Measurements from ENCODE around the gene NPAS2. TPM values are rescaled to one million over a fixed set of nuclear protein-coding genes. Genes with fewer than 3 reads are reported as not detected.

The NPAS2 gene
- total RNA-seq, 6 donors from 2014 or later = 13.8 to 52.5 (median 23.0) TPM

- DNase-seq = no peak
- Histone ChIP-seq H3K4me3 (no peak overlapping the region), H3K4me1 (peaks cover 0 to 10% (median 7%) of the 10 kb centered on the region in 4 donors), H3K36me3 (no peaks in the 10 kb centered on the region), H3K9me3 (no peaks in the 10 kb centered on the region), H3K27ac (no peak overlapping the region), H3K27me3 (no peaks in the 10 kb centered on the region)
- no peak for ATAC-seq (ENCODE audit: low FRiP score in 2 of 2)
- WGBS, 2 donors = 80 to 93% methylated on average over 4 of the region's 5 CpGs
- TF ChIP-seq, protein P1, sequence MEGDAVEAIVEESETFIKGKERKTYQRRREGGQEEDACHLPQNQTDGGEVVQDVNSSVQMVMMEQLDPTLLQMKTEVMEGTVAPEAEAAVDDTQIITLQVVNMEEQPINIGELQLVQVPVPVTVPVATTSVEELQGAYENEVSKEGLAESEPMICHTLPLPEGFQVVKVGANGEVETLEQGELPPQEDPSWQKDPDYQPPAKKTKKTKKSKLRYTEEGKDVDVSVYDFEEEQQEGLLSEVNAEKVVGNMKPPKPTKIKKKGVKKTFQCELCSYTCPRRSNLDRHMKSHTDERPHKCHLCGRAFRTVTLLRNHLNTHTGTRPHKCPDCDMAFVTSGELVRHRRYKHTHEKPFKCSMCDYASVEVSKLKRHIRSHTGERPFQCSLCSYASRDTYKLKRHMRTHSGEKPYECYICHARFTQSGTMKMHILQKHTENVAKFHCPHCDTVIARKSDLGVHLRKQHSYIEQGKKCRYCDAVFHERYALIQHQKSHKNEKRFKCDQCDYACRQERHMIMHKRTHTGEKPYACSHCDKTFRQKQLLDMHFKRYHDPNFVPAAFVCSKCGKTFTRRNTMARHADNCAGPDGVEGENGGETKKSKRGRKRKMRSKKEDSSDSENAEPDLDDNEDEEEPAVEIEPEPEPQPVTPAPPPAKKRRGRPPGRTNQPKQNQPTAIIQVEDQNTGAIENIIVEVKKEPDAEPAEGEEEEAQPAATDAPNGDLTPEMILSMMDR (IDR thresholded peaks at IDR 0.05) = no peak
- TF ChIP-seq EP300 (IDR thresholded peaks at IDR 0.05) = no peak
- TF ChIP-seq POLR2AphosphoS5 (IDR thresholded peaks at IDR 0.05) = no peak
These were observed 57.6 kb downstream of the NPAS2 start for GRCh38 chr2:100877555-100877954.

DNA sequence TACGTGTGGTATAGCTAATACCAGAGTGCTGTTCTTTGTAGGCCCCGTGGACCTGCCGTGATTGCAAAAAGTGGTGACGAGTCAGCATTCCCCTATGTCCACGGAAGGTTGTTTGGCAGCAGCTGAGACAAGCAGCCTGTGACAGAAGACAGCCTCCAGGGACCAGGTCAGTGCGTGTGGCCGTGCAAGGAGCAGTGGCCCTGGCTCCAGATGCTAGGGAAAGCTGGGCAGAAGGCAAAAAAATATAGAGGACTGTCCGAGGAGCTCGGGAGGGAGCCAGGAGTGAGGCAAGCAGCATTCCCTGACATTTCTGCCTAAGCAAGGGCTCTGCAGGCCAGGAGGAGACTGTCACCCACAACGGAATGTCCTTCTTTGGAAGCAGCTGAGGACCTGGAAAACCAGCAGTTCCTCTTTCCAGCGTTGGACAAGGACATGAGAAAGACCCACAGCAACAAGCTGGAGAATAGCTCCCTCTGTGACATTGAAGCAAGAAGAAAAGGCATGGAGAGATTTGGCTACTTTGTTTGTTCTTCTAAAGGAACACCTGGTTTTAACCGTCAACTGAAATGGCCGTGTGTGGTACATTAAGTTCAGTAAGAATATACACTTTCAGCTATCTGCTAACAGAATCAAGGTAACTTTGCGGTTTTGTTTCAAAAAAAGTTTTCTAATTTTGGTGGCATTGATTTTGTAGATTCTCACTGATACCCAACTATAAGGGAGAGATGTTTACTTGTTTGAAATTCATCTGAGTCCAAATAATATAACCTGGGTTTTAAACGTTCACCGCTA is 58.3 kb downstream of the NPAS2 start:
- 72 to 77% methylated on average over 16 of the region's 16 CpGs for WGBS, 2 donors
- no peaks in the 10 kb centered on the region for H3K36me3 ChIP-seq
- H3K9me3 ChIP-seq = no peaks in the 10 kb centered on the region
- no peak overlapping the region for H3K27ac ChIP-seq
- H3K27me3 ChIP-seq = no peaks in the 10 kb centered on the region
- TF ChIP-seq POLR2A (IDR thresholded peaks at IDR 0.05) = no peak
- no peak for TF ChIP-seq EP300 (IDR thresholded peaks at IDR 0.05)
- TF ChIP-seq POLR2AphosphoS5 (IDR thresholded peaks at IDR 0.05) = no peak
- ATAC-seq (ENCODE audit: low FRiP score in 2 of 2) (no peak), DNase-seq (no peak)
- H3K4me3 ChIP-seq = no peak overlapping the region
- H3K4me1 ChIP-seq = peaks cover 3 to 13% (median 9%) of the 10 kb centered on the region in 4 donors

DNA sequence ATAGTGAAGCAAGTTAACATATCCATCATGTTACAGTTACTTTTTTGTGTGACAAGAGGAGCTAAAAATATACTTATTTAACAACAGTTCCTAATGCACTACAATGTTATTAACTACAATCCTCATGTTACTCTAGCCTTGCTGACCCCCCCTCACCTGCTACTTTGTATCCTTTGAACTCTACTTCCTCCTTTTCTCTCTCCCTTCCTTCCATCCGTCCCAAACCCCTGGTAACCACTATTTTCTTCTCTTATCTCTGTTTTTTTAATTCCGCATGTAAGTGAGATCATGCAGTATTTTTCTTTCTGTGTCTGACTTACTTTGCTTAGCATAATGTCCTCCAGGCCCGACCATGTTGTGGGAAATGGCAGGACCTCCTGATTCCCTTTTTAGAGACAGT is 59.4 kb downstream of the NPAS2 start:
- 67 to 82% methylated on average over 3 of the region's 3 CpGs for WGBS, 2 donors
- no peaks in the 10 kb centered on the region for H3K36me3 ChIP-seq
- no peak overlapping the region for H3K27ac ChIP-seq
- H3K4me3 ChIP-seq = no peak overlapping the region
- no peak for DNase-seq
- no peaks in the 10 kb centered on the region for H3K27me3 ChIP-seq
- H3K9me3 ChIP-seq = no peaks in the 10 kb centered on the region
- ATAC-seq (ENCODE audit: low FRiP score in 2 of 2) = no peak
- TF ChIP-seq EP300 (IDR thresholded peaks at IDR 0.05) (no peak), POLR2AphosphoS5 (IDR thresholded peaks at IDR 0.05) (no peak), POLR2A (IDR thresholded peaks at IDR 0.05) (no peak)
- TF ChIP-seq, protein P1 (IDR thresholded peaks at IDR 0.05) = no peak
- peaks cover 13 to 24% (median 20%) of the 10 kb centered on the region in 4 donors for H3K4me1 ChIP-seq

GRCh38 chr2:100880036-100880435 is 60.1 kb downstream of the NPAS2 start:
- TF ChIP-seq POLR2A (IDR thresholded peaks at IDR 0.05) (no peak), POLR2AphosphoS5 (IDR thresholded peaks at IDR 0.05) (no peak), EP300 (IDR thresholded peaks at IDR 0.05) (no peak)
- TF ChIP-seq, protein P1 (IDR thresholded peaks at IDR 0.05) = no peak
- 90 to 91% methylated on average over 5 of the region's 5 CpGs for WGBS, 2 donors
- Histone ChIP-seq H3K36me3 (no peaks in the 10 kb centered on the region), H3K4me1 (peaks cover 15 to 27% (median 25%) of the 10 kb centered on the region in 4 donors), H3K4me3 (no peak overlapping the region), H3K9me3 (no peaks in the 10 kb centered on the region), H3K27ac (no peak overlapping the region), H3K27me3 (no peaks in the 10 kb centered on the region)
- ATAC-seq (ENCODE audit: low FRiP score in 2 of 2) (no peak), DNase-seq (no peak)

DNA sequence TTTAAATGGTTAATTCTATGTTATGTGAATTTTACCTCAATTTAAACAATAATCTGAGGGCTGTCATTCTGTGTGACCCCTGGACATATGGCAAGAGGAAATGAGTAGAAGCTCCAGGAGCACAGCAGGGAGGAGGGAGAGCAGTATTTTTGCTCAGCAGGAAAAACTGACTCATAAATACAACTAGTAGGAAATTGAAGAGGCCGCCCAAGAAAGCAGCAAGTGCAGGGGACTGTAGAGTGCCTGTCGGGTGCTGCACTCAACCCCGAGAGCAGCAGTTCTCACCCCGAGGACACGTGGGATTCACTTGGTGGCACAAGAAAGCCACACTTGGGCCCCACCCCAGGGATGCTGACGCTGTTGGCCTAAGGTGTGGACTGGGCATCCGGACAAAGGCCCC is 60.8 kb downstream of the NPAS2 start:
- ATAC-seq (ENCODE audit: low FRiP score in 2 of 2) (peak in 1 of 2 donors; percentile 50), DNase-seq (no peak)
- H3K36me3 ChIP-seq = no peaks in the 10 kb centered on the region
- TF ChIP-seq POLR2AphosphoS5 (IDR thresholded peaks at IDR 0.05) (no peak), EP300 (IDR thresholded peaks at IDR 0.05) (no peak), POLR2A (IDR thresholded peaks at IDR 0.05) (no peak)
- TF ChIP-seq, protein P1 (IDR thresholded peaks at IDR 0.05) = no peak
- 80 to 91% methylated on average over 5 to 7 of the region's 7 CpGs for WGBS, 2 donors
- no peak overlapping the region for H3K27ac ChIP-seq
- H3K9me3 ChIP-seq = no peaks in the 10 kb centered on the region
- no peak overlapping the region for H3K4me3 ChIP-seq
- peaks cover 15 to 27% (median 25%) of the 10 kb centered on the region in 4 donors for H3K4me1 ChIP-seq
- H3K27me3 ChIP-seq = no peaks in the 10 kb centered on the region

Measured in upper lobe of left lung (tissue), 6 donors.